HepG2 (cell line): ENCODE data around the gene MATR3.
"Not testable (repeated sequence)": the region's sequence is repeated elsewhere in the genome, so short reads cannot be mapped to it uniquely, and the experiment has no call there.

Experiments used
- ATM ChIP-seq: fragments of 450-650 bp; IDR thresholded peaks from 2 replicates; pipeline ENCODE4 v1.7.1; 2017; ENCODE audit warnings: mild to moderate bottlenecking, borderline replicate concordance
- CBFB ChIP-seq: sonication (generic); formaldehyde crosslinking; IDR thresholded peaks from 2 replicates; pipeline ENCODE4 v1.4.0; 2020; ENCODE audit warnings: missing genetic modification reagents
- CHD2 ChIP-seq: IDR thresholded peaks from 2 replicates; pipeline ENCODE4 v1.6.1; 2011; ENCODE audit warnings: low read depth, low read length, improper control_type of control experiment
- EP300 ChIP-seq, 3 experiments: sonication (generic) in 1 of 3; formaldehyde crosslinking in 1 of 3; IDR thresholded peaks; 2 replicates each; pipeline versions ENCODE4 v1.5.1 to v1.6.1; 2011 to 2020; ENCODE audit warnings: low read depth in 2 of 3, low read length in 2 of 3, borderline replicate concordance in 1 of 3, improper control_type of control experiment in 1 of 3, mild to moderate bottlenecking in 1 of 3, missing genetic modification reagents in 1 of 3, moderate library complexity in 1 of 3
- EZH2 ChIP-seq: conservative IDR thresholded peaks from 2 replicates; pipeline ENCODE4 v1.6.1; 2012; ENCODE audit warnings: mild to moderate bottlenecking, low read depth, low read length, moderate library complexity
- MIER2 ChIP-seq: IDR thresholded peaks from 2 replicates; pipeline ENCODE4 v1.6.1; 2016; ENCODE audit warnings: missing biosample characterization, missing genetic modification reagents
- NBN ChIP-seq: fragments of 450-650 bp; conservative IDR thresholded peaks from 2 replicates; pipeline ENCODE4 v1.6.1; 2017
- POLR2AphosphoS5 ChIP-seq: IDR thresholded peaks from 2 replicates; pipeline ENCODE4 v1.6.1; 2012; ENCODE audit warnings: low read depth, low read length
- ZFP36 ChIP-seq: fragments of 150-350 bp; IDR thresholded peaks from 2 replicates; pipeline ENCODE4 v1.6.1; 2018; ENCODE audit warnings: borderline replicate concordance, low read length, low read depth; ENCODE audit not compliant: partially characterized antibody
- ZNF768 ChIP-seq: sonication (generic); formaldehyde crosslinking; IDR thresholded peaks from 2 replicates; pipeline ENCODE4 v1.4.0; 2020; ENCODE audit warnings: missing genetic modification reagents
- TF ChIP-seq, protein P1 (sequence below): sonication (generic); formaldehyde crosslinking; IDR thresholded peaks from 2 replicates; pipeline ENCODE4 v1.8.0; 2022; ENCODE audit warnings: missing genetic modification reagents, mild to moderate bottlenecking, inconsistent platforms, borderline replicate concordance
- TF ChIP-seq, protein P2 (sequence below): sonication (generic); formaldehyde crosslinking; IDR thresholded peaks from 2 replicates; pipeline ENCODE4 v1.5.0; 2020; ENCODE audit warnings: mild to moderate bottlenecking, missing genetic modification reagents, moderate library complexity
- TF ChIP-seq, protein P3 (sequence below): sonication (generic); formaldehyde crosslinking; IDR thresholded peaks from 2 replicates; pipeline ENCODE4 v1.4.0; 2020; ENCODE audit warnings: low read depth, missing genetic modification reagents
- TF ChIP-seq, protein P4 (sequence below): sonication (generic); formaldehyde crosslinking; IDR thresholded peaks from 2 replicates; pipeline ENCODE4 v1.5.0; 2020; ENCODE audit warnings: missing genetic modification reagents

DNA sequence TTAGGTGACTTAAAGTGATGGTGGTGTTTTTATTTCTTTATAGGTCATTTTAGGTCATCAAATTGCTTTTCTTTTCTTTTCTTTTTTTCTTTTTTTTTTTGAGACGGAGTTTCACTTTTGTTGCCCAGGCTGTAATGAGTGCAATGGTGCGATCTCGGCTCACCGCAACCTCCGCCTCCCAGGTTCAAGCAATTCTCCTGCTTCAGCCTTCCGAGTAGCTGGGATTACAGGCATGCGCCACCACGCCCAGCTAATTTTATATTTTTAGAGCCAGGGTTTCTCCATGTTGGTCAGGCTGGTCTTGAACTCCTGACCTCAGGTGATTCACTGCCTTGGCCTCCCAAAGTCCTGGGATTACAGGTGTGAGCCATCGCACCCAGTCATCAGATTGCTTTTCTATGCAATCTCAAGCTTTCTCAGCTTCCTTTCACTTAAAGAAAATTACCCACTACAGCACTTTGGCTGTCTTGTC, 17.2 kb downstream of the MATR3 start:
- TF ChIP-seq ATM; CHD2; POLR2AphosphoS5; EP300 (IDR thresholded peaks at IDR 0.05; ENCODE audit: low read depth in 2 of 2, low read length in 2 of 2); EP300 (CRISPR knock-in tag; IDR thresholded peaks at IDR 0.05; ENCODE audit: borderline replicate concordance); MIER2; NBN; CBFB (CRISPR knock-in tag); ZFP36; ZNF768; EZH2: not testable (repeated sequence)
- TF ChIP-seq, protein P1, sequence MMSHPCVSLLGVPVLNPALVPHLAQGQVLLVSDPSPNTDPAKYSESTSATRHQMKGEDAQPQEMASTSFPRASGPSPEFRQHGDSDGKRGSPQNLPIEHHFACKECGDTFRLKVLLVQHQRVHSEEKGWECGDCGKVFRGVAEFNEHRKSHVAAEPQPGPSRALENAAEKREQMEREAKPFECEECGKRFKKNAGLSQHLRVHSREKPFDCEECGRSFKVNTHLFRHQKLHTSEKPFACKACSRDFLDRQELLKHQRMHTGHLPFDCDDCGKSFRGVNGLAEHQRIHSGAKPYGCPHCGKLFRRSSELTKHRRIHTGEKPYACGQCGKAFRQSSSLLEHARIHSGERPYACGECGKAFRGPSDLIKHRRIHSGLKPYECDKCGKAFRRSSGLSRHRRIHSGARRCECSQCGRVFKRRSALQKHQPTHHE (CRISPR knock-in tag) = not testable (repeated sequence)
- TF ChIP-seq, protein P2, sequence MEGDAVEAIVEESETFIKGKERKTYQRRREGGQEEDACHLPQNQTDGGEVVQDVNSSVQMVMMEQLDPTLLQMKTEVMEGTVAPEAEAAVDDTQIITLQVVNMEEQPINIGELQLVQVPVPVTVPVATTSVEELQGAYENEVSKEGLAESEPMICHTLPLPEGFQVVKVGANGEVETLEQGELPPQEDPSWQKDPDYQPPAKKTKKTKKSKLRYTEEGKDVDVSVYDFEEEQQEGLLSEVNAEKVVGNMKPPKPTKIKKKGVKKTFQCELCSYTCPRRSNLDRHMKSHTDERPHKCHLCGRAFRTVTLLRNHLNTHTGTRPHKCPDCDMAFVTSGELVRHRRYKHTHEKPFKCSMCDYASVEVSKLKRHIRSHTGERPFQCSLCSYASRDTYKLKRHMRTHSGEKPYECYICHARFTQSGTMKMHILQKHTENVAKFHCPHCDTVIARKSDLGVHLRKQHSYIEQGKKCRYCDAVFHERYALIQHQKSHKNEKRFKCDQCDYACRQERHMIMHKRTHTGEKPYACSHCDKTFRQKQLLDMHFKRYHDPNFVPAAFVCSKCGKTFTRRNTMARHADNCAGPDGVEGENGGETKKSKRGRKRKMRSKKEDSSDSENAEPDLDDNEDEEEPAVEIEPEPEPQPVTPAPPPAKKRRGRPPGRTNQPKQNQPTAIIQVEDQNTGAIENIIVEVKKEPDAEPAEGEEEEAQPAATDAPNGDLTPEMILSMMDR (CRISPR knock-in tag) = not testable (repeated sequence)
- TF ChIP-seq, protein P3, sequence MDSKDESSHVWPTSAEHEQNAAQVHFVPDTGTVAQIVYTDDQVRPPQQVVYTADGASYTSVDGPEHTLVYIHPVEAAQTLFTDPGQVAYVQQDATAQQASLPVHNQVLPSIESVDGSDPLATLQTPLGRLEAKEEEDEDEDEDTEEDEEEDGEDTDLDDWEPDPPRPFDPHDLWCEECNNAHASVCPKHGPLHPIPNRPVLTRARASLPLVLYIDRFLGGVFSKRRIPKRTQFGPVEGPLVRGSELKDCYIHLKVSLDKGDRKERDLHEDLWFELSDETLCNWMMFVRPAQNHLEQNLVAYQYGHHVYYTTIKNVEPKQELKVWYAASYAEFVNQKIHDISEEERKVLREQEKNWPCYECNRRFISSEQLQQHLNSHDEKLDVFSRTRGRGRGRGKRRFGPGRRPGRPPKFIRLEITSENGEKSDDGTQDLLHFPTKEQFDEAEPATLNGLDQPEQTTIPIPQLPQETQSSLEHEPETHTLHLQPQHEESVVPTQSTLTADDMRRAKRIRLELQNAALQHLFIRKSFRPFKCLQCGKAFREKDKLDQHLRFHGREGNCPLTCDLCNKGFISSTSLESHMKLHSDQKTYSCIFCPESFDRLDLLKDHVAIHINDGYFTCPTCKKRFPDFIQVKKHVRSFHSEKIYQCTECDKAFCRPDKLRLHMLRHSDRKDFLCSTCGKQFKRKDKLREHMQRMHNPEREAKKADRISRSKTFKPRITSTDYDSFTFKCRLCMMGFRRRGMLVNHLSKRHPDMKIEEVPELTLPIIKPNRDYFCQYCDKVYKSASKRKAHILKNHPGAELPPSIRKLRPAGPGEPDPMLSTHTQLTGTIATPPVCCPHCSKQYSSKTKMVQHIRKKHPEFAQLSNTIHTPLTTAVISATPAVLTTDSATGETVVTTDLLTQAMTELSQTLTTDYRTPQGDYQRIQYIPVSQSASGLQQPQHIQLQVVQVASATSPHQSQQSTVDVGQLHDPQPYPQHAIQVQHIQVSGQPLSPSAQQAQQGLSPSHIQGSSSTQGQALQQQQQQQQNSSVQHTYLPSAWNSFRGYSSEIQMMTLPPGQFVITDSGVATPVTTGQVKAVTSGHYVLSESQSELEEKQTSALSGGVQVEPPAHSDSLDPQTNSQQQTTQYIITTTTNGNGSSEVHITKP = not testable (repeated sequence)
- TF ChIP-seq, protein P4, sequence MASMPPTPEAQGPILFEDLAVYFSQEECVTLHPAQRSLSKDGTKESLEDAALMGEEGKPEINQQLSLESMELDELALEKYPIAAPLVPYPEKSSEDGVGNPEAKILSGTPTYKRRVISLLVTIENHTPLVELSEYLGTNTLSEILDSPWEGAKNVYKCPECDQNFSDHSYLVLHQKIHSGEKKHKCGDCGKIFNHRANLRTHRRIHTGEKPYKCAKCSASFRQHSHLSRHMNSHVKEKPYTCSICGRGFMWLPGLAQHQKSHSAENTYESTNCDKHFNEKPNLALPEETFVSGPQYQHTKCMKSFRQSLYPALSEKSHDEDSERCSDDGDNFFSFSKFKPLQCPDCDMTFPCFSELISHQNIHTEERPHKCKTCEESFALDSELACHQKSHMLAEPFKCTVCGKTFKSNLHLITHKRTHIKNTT (CRISPR knock-in tag) = not testable (repeated sequence)
